ENCODE measurements around the gene PARP15.
"Not testable (repeated sequence)": the region's sequence is repeated elsewhere in the genome, so short reads cannot be mapped to it uniquely, and the experiment has no call there.

PARP15 gene

DNA sequence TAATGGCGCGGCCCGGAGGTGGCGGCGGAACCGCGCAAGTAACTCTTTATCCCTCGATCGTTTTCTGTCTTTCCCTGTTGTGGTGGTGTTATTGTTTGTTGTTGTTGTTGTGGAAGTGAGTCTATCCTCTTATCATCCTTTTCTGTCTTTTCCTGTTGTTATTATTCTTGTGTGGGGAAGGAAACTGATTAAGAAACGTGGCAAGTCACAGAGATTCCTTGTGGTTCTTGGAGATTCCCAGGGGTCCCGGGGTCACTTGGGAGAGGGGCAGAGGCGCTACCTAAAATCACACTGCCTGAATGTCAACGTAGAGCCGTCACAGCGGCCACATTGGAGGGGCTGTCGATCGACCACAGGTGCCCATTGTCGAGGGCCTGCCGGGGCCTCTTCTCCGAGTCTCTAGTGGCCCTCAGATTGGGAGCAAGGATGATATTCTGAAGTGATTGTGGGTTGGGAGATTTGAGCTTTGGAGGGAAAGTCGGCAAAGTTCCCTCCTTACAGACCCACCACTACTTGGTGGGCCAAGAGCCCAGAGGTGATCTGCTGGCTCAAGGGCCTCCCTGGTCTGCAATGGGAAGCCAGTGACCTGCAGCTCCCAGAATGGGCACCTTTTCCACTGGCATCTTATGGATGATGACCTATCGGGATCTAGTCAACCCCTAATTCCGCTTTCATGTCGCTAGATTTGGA, 104.0 kb downstream of the PARP15 start:
- ChIA-PET CTCF (interaction anchor here (0.7 to 1.1 kb wide), 4 partner anchors 119 to 221 kb away, joined by 3 to 4 read pairs (median 4); no protein-coding TSS in a partner anchor), POLR2A (ENCODE audit: low non-redundant PET) (no interaction called here)
- TF ChIP-seq, protein P1, sequence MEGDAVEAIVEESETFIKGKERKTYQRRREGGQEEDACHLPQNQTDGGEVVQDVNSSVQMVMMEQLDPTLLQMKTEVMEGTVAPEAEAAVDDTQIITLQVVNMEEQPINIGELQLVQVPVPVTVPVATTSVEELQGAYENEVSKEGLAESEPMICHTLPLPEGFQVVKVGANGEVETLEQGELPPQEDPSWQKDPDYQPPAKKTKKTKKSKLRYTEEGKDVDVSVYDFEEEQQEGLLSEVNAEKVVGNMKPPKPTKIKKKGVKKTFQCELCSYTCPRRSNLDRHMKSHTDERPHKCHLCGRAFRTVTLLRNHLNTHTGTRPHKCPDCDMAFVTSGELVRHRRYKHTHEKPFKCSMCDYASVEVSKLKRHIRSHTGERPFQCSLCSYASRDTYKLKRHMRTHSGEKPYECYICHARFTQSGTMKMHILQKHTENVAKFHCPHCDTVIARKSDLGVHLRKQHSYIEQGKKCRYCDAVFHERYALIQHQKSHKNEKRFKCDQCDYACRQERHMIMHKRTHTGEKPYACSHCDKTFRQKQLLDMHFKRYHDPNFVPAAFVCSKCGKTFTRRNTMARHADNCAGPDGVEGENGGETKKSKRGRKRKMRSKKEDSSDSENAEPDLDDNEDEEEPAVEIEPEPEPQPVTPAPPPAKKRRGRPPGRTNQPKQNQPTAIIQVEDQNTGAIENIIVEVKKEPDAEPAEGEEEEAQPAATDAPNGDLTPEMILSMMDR (conservative IDR thresholded peaks at IDR 0.05; ENCODE audit: low read depth), result no peak
- peak overlapping the region; percentile 84 for H3K27ac ChIP-seq
- no peak for DNase-seq (ENCODE audit: low spot score)

DNA sequence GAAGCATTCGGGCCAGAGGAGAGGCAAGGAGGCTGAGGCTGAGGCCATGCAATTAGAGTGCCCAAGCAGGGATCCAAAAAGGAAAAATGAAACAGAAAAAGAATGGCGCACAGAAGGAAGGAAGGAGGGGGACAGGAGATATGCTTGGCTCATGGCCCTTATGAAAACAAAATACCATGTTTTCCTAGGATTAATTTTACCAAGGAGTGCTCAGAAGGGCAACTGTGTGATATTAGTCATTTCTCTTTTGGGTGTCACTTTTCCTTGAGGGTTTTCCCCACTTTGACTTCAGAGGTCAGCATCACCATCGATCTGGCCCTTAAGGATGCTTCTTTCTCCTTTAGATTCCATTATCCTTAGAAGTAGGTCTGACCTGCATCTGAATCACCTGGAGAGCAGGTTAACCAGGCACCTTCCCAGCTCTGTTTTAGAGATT, 104.5 kb downstream of the PARP15 start:
- ChIA-PET CTCF (interaction anchor here (0.8 kb wide), 1 partner anchor 142 kb away, joined by 4 read pairs; no protein-coding TSS in a partner anchor), POLR2A (ENCODE audit: low non-redundant PET) (no interaction called here)
- H3K27ac ChIP-seq, result no peak overlapping the region
- TF ChIP-seq, protein P1 (conservative IDR thresholded peaks at IDR 0.05; ENCODE audit: low read depth), result no peak
- DNase-seq (ENCODE audit: low spot score), result no peak

DNA sequence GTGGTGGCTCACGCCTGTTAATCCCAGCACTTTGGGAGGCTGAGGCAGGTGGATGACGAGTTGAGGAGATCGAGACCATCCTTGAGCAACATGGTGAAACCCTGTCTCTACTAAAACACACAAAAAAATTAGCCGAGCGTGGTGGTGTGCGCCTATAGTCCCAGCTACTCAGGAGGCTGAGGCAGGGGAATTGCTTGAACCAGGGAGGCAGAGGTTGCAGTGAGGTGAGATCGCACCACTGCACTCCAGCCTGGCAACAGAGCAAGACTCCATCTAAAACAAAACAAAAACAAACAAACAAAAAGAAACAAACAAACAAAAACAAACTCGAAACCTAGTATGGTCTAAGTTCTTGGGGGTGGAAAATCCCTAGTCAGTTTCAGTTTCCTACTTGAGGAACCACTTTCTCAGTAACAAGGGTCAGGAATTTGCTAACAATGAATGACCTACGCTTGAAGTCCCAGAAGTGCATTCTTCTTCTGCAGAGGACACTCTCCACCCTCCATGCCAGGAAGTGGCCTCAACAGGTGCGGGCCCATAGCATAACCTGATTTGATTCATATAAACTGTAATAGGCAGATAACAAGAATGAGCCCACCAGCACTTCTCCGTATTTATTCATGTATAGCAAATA, 105.4 kb downstream of the PARP15 start:
- DNase-seq (ENCODE audit: low spot score); H3K27ac ChIP-seq; POLR2A ChIA-PET (ENCODE audit: low non-redundant PET): not testable (repeated sequence)
- CTCF ChIA-PET, result interaction anchor here (0.6 kb wide), 1 partner anchor 299 kb away, joined by 3 read pairs; the partner anchor contains the start of gene FAM162A

GRCh38 chr3:122687298-122687697, 109.8 kb downstream of the PARP15 start:
- DNase-seq (ENCODE audit: low spot score), result no peak
- POLR2A ChIA-PET (ENCODE audit: low non-redundant PET), result interaction anchor here (0.6 kb wide), 1 partner anchor 170 kb away, joined by 5 read pairs; no protein-coding TSS in a partner anchor
- TF ChIP-seq, protein P1 (conservative IDR thresholded peaks at IDR 0.05; ENCODE audit: low read depth), result no peak
- H3K27ac ChIP-seq, result no peak overlapping the region
- CTCF ChIA-PET, result no interaction called here
